GM11168 (cell line): ENCODE measurements around the gene CD4.
"Not testable (repeated sequence)": the region's sequence is repeated elsewhere in the genome, so short reads cannot be mapped to it uniquely, and the experiment has no call there.

Experiments
- in situ Hi-C: fragments of 300-500 bp; cut with MboI; formaldehyde crosslinking; loops from one replicate; pipeline ENCODE4 v1.12.0; 2022; ENCODE audit warnings: low sequenced_read_pairs; ENCODE audit not compliant: unreplicated experiment

CD4 gene

GRCh38 chr12:6861391-6861790 is 72.1 kb downstream of the CD4 start:
- in situ Hi-C loops: no loop called here

GRCh38 chr12:6863033-6863432 is 73.7 kb downstream of the CD4 start:
- in situ Hi-C loops: no loop called here

GRCh38 chr12:6863586-6864321 is 74.4 kb downstream of the CD4 start:
- in situ Hi-C loops: no loop called here

GRCh38 chr12:6865307-6865706 is 76.0 kb downstream of the CD4 start:
- in situ Hi-C loops: not testable (repeated sequence)

- in situ Hi-C loops: no loop called here
These were observed 77.0 kb downstream of the CD4 start for GRCh38 chr12:6866163-6866919.

GRCh38 chr12:6866920-6867412 is 77.6 kb downstream of the CD4 start:
- in situ Hi-C loops: no loop called here

GRCh38 chr12:6867413-6868210 is 78.3 kb downstream of the CD4 start, which contains the start of gene TPI1:
Gene TPI1, plus strand, starts transcription at chr12:6867531. Its CDS starts 36 bp downstream, at chr12:6867567.
- in situ Hi-C loops: no loop called here

GRCh38 chr12:6868211-6869048 is 79.1 kb downstream of the CD4 start:
- in situ Hi-C loops: no loop called here

- in situ Hi-C loops: no loop called here
These were observed 80.0 kb downstream of the CD4 start for GRCh38 chr12:6869049-6870021.

GRCh38 chr12:6870304-6870703 is 81.0 kb downstream of the CD4 start:
- in situ Hi-C loops: not testable (repeated sequence)
